Measurements from ENCODE around the gene WDR70.

WDR70 gene

GRCh38 chr5:37720550-37720952, 341.4 kb downstream of the WDR70 start:
- no peak for DNase-seq (ENCODE audit: extremely low read depth, insufficient read length)
- no peaks in the 10 kb centered on the region for H3K36me3 ChIP-seq (ENCODE audit: control insufficient read depth, insufficient read depth, low read length)
- H3K27me3 ChIP-seq (replicated peaks; ENCODE audit: control insufficient read depth, insufficient read depth, low read length) = no peaks in the 10 kb centered on the region
- TF ChIP-seq, protein P1, sequence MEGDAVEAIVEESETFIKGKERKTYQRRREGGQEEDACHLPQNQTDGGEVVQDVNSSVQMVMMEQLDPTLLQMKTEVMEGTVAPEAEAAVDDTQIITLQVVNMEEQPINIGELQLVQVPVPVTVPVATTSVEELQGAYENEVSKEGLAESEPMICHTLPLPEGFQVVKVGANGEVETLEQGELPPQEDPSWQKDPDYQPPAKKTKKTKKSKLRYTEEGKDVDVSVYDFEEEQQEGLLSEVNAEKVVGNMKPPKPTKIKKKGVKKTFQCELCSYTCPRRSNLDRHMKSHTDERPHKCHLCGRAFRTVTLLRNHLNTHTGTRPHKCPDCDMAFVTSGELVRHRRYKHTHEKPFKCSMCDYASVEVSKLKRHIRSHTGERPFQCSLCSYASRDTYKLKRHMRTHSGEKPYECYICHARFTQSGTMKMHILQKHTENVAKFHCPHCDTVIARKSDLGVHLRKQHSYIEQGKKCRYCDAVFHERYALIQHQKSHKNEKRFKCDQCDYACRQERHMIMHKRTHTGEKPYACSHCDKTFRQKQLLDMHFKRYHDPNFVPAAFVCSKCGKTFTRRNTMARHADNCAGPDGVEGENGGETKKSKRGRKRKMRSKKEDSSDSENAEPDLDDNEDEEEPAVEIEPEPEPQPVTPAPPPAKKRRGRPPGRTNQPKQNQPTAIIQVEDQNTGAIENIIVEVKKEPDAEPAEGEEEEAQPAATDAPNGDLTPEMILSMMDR (IDR thresholded peaks at IDR 0.05; ENCODE audit: insufficient read depth, low read length, poor library complexity, severe bottlenecking) = no peak
- H3K4me3 ChIP-seq (replicated peaks; ENCODE audit: low read depth, low read length) = no peak overlapping the region

GRCh38 chr5:37721447-37721871, 342.3 kb downstream of the WDR70 start:
- TF ChIP-seq, protein P1 (IDR thresholded peaks at IDR 0.05; ENCODE audit: insufficient read depth, low read length, poor library complexity, severe bottlenecking) = no peak
- no peak overlapping the region for H3K4me3 ChIP-seq (replicated peaks; ENCODE audit: low read depth, low read length)
- no peaks in the 10 kb centered on the region for H3K27me3 ChIP-seq (replicated peaks; ENCODE audit: control insufficient read depth, insufficient read depth, low read length)
- no peaks in the 10 kb centered on the region for H3K36me3 ChIP-seq (ENCODE audit: control insufficient read depth, insufficient read depth, low read length)
- DNase-seq (ENCODE audit: extremely low read depth, insufficient read length) = peak; percentile 43

DNA sequence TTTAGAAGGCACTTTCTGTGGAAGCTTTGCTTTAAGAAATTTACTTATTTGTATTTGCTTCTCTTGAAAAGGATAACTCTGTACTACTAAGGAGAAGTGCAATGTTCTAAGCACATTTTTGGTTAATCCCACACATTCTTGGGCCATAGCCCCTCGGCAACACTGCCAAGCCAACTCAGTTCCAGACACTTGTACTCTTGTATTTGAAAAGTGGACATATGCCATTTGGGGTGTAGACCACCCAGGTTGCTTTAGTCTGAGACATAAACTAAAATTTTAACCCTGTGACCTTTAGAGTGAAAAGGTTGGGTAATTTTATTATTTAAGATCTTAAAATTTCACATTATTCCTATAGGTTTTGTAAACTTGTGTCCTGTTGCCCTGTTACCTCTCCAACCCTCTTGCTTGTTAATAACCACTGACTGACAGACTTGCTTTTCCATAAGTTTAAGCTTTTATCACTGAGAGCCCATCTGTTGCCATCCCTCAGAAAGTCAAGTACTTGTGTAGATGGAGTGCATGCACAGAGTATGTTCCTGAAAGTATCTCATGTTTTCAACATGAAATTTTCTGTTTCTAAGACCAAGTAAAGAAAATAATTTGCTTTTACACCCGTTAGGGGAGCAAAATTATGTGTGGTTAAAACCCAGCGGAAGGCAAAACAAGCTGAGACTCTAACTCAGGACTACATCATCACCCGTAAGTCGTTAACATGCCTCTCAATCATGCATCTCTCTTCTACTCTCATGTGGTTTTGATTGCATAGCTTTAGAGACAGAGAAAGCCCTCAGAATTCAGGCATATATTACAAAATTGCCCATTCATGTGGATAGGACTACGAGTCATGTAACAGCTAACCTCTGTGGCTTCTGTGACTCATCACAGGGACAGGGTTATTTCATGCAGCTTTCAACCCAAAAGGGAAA, 343.4 kb downstream of the WDR70 start:
- TF ChIP-seq, protein P1 (IDR thresholded peaks at IDR 0.05; ENCODE audit: insufficient read depth, low read length, poor library complexity, severe bottlenecking) = no peak
- H3K4me3 ChIP-seq (replicated peaks; ENCODE audit: low read depth, low read length) = no peak overlapping the region
- DNase-seq (ENCODE audit: extremely low read depth, insufficient read length) = peak; percentile 53
- no peaks in the 10 kb centered on the region for H3K27me3 ChIP-seq (replicated peaks; ENCODE audit: control insufficient read depth, insufficient read depth, low read length)
- no peaks in the 10 kb centered on the region; the same call in 1 of the 2 replicates for H3K36me3 ChIP-seq (ENCODE audit: control insufficient read depth, insufficient read depth, low read length)

- H3K36me3 ChIP-seq (ENCODE audit: control insufficient read depth, insufficient read depth, low read length) = no peaks in the 10 kb centered on the region; the same call in 1 of the 2 replicates
- DNase-seq (ENCODE audit: extremely low read depth, insufficient read length) = no peak
- H3K27me3 ChIP-seq (replicated peaks; ENCODE audit: control insufficient read depth, insufficient read depth, low read length) = no peaks in the 10 kb centered on the region
- H3K4me3 ChIP-seq (replicated peaks; ENCODE audit: low read depth, low read length) = no peak overlapping the region
- TF ChIP-seq, protein P1 (IDR thresholded peaks at IDR 0.05; ENCODE audit: insufficient read depth, low read length, poor library complexity, severe bottlenecking) = peak; percentile 57
Measured at GRCh38 chr5:37723162-37723961, 344.2 kb downstream of the WDR70 start.

- Histone ChIP-seq H3K36me3 (ENCODE audit: control insufficient read depth, insufficient read depth, low read length) (no peaks in the 10 kb centered on the region; the same call in 1 of the 2 replicates), H3K4me3 (replicated peaks; ENCODE audit: low read depth, low read length) (no peak overlapping the region), H3K27me3 (replicated peaks; ENCODE audit: control insufficient read depth, insufficient read depth, low read length) (no peaks in the 10 kb centered on the region)
- DNase-seq (ENCODE audit: extremely low read depth, insufficient read length) = no peak
- TF ChIP-seq, protein P1 (IDR thresholded peaks at IDR 0.05; ENCODE audit: insufficient read depth, low read length, poor library complexity, severe bottlenecking) = no peak
Measured at GRCh38 chr5:37724395-37725125, 345.4 kb downstream of the WDR70 start.
